Myometrial cell (primary cell): ENCODE results near the gene ACAD9. TPM values are rescaled to one million over a fixed set of nuclear protein-coding genes. Genes with fewer than 3 reads are reported as not detected.

ENCODE experiments used
- total RNA-seq: library from RNA; depleted of rRNA; stranded (reverse); fragments of >200 nt; gene quantifications from 2 replicates; pipeline ENCODE4 v1.2.3, GENCODE V29; 2015

ACAD9 gene
- total RNA-seq = 34.9 and 39.7 TPM in 2 replicates

DNA sequence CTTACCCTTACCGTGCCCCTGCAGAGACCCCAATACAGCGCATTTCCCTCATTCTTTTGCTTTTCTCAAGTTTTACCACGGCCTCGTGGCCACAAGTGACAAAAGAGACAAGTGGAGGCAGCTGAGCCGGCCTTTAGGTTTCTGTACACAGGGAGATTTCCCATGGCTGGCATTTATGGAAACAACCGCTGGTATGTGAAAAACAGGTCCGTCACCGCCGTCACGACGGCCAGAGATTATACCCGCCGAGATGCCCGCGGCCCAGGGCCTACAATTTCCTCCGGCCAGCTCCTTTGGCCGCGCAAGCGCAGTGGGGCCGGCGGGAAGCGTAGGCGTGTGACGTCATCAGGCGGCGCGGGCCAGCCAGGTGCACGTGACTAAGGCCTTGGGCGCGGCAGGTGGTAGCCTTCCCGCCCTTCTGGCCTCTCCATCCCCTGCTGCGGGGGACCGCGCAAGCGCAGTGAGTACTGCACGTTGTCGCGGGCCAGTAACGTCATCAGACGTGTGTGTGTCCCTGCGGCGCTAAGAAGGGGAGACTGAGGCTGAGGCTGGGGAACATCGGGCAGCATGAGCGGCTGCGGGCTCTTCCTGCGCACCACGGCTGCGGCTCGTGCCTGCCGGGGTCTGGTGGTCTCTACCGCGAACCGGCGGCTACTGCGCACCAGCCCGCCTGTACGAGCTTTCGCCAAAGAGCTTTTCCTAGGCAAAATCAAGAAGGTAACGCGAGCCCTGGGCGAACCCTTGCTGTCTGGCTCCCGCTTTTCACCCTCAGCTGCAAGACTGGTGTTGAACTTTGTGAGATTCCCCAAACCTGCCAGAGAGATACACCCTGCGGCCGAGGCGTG lies at the start of gene ACAD9:
TSS of gene ACAD9 (plus strand) at position 496 of the 845 bp plus-strand sequence. CDS start at position 568, 72 bp downstream.

Other genes starting within 250 kb of the ACAD9 start
- gene RPN1, start 228.8 kb upstream of the ACAD9 start, total RNA-seq = 575 and 588 TPM in 2 replicates
- 58.2 and 67.2 TPM in 2 replicates for gene RAB7A, start 153.4 kb upstream of the ACAD9 start, total RNA-seq
- gene CFAP92, start 114.5 kb downstream of the ACAD9 start, total RNA-seq = not detected in 2 replicates
- not detected in 2 replicates for gene EFCC1, start 121.7 kb downstream of the ACAD9 start, total RNA-seq
- gene GP9, start 181.2 kb downstream of the ACAD9 start, total RNA-seq = not detected in 2 replicates
- 16.4 and 19.3 TPM in 2 replicates for gene RAB43, start 242.2 kb downstream of the ACAD9 start, total RNA-seq